HG02852 (cell line): ENCODE results near the gene DNHD1.

Source experiments
- ATAC-seq: cut with Tn5 transposase; IDR thresholded peaks from one replicate; pipeline ENCODE4 v1.9.1; 2021; ENCODE audit warnings: mild to moderate bottlenecking, moderate library complexity; ENCODE audit not compliant: unreplicated experiment

The DNHD1 gene

DNA sequence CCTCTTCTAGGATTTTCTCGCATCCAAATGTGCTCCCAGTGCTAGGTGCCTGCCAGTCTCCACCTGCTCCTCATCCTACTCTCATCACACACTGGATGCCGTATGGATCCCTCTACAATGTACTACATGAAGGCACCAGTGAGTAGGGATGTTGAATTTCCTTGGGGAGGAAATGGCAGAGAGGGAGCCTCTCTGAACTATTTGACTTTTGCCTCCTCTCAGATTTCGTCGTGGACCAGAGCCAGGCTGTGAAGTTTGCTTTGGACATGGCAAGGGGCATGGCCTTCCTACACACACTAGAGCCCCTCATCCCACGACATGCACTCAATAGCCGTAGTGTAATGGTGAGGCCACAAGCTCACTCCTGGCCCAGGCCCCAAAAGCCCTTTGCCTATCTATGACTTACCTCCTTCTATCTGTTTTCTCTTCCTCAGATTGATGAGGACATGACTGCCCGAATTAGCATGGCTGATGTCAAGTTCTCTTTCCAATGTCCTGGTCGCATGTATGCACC, 112.5 kb downstream of the DNHD1 start:
- no peak for ATAC-seq

DNA sequence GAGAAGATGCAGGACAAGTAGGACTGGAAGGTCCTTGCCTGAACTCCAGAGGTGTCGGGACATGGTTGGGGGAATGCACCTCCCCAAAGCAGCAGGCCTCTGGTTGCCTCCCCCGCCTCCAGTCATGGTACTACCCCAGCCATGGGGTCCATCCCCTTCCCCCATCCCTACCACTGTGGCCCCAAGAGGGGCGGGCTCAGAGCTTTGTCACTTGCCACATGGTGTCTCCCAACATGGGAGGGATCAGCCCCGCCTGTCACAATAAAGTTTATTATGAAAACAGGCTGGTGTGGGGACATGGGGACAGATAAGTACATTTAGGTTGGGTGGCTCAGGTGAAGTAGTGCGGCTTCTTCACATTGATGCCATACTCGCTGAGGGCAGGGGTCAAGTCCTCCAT, 113.5 kb downstream of the DNHD1 start:
- ATAC-seq, result no peak

DNA sequence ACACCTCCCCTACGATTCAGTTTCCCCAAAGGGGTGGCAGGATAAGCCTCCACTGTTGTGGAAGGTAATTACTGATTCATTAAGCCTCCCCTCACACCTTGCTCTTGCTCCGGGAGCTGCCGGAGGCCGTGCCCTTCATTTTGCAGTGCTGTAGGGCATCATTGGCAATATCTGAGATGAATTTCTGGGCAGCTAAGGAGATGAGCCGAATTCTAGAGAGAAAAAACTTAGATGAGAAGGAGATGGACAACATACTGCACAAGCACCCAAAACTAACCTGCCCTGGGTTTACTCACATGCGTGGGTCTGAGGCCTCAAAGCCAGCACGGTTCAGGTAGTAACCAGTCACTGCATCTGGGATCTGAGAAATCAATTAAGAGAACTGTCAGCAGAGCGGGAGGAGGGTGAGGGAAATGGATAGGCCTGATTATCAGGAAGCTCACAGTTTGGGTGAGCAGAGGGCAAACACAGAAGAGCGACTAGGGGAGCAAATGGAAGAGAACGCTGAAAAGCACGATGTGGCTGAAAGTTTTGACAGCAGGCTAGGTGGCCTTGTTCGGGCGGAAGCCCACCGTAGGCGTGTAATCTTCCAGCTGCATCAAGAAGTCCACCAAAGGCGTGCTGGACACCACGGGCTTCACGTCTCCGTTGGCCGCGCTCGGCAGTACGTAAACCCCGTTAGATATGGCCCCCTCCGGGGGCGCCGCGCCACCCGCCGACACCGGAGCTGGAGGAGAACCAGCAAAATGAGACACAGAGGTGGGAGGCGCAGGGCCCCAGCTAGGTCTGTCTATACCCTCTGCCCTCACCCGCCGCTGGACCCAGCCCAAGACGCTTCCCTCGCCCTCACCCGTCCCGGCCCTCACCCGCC, 114.2 kb downstream of the DNHD1 start:
- ATAC-seq, result no peak

DNA sequence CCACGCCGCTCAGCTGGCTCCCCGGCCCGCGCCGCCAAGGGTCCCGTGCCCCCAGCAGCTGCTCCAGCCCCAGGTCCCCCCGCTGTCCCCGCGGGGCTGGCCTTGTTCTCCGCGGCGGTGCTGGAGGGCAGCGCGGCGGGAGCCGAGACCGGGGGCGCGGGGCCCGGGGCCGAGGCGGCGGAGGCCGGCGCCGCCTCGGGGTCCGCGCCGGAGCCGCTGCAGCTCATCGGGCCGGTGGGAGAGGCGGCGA, 114.8 kb downstream of the DNHD1 start:
- ATAC-seq, result peak; percentile 10

DNA sequence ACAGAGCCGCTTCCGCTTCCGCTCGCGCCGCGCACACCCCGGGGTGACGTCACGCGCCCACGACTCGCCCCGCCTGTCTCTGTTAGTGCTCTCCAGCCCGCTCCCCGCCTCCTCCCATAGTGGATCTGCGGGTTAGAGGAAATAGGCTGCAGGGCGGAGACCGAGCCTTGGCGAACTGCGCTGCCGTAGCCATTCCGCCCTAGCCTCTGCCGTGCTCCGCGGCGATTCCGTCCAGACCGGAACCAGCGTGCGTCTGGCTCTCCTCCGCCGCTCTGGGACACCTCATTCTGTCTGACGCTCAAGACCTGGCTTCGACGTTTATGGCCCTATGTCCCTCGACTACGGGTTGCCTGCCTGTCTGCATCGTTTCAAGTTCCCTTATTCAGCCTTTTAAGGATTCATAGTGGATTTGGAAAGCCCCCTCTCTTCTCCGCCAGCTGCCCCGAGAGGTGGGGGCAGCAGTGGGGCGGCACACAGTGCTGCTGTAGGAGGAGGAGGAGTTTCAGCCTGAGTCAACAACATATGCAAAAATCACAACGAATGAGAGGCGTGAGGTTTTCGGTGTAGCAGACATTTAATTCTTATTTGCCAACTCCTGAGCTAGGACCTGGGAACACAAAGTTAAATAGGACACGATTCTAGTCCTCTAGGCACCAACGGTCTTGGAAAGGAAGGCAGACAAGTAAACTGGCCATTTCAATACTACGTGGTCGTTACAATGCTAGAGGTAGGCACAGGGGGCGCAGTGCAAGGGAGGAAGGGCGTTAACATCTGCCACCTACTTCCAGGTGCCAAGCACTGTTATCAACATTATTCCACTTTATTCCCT, 115.3 kb downstream of the DNHD1 start, which contains the start of gene TAF10:
Gene TAF10 (minus strand): TSS at position 4 of the 829 bp plus-strand sequence. CDS start 27 bp downstream, outside the sequence.
- peak; percentile 88 for ATAC-seq

DNA sequence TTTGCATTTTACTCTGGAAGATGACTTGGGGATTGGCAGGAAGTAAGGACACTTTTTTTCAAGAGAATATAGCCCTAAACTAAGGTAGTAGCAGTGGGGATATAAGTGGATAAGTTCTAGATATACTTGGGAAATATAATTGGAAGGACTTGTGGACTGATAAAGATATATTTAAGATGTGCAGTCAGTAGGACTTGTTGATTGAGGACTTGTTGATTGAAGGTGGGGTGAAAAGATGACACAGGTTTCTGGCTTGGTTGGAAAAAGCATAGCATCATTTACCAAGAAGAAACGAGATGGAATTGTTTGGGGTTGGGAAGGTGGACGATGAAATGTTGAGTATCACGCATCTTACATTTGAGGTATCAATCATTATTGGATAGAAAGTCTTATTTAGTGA, 116.4 kb downstream of the DNHD1 start:
- no peak for ATAC-seq

DNA sequence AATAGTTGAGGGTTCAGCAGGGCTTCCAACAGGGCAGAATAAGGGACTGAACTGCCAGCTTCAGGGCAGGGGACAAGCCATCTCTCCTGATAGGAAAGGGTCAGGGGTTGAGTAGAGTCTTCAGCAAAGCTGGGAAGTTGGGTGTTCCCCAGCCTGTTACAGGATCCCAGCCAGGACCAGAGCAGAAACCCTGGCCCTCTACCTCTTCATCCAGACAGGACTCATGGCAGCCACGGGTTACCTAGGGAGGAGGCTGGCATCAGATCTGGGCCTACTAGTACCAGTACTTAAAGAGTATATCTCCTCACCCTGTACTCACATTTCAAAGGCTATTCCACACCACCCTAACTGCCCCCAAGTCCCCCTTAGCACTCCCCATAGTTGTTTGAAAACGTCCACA, 117.4 kb downstream of the DNHD1 start:
- no peak for ATAC-seq

DNA sequence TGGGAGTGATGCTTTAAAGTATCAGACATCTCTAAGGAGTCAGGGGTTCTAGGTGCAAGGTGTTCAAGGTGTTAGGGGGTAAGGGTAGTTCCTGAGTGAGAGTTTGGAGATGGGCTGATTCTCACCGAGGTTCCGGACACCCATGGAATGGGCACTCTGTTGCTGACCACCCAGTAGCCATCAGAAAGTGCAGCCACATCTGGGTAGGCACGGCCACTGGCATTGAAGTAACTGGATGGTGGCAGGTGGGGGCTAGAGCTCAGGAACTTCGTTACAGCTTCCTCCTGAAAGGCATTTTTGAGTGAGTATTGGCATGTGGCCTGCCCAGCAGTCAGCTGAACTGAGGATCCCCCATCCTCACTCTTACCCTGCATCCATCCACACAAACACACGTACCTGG, 118.0 kb downstream of the DNHD1 start:
- no peak for ATAC-seq

DNA sequence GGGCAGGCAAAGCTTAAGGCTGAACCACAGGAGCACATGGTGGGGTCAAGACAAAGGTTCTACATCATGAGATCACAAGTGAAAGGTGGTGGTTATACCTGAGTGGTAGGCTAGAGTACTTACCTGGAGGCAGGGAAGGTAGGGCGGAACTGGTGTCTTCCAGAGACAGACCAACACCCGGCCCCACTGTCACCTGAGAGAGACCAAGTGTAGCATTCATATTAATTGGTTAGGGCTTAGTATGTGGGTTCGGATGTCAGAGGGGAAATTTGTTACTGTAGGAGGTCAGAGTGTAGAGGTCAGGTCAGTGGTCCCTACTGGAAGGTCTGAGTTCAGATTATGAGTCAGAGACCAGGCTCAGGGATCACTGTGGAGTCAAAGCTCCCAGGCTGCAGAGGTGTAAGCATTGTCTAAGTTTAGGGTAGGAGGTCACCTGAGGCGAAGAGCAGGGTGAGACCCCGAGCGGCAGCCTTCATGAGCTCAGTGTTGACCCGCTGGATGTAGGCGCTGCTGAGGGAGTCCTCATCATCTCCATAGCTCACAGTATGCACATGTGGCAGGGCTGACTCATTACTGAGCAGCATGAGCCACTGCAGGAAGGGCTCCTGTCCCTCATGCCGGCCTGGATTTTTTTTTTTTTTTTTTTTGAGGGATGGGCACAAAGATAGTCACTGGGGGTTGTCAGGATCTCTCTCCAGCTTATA, 119.0 kb downstream of the DNHD1 start:
- ATAC-seq, result no peak

DNA sequence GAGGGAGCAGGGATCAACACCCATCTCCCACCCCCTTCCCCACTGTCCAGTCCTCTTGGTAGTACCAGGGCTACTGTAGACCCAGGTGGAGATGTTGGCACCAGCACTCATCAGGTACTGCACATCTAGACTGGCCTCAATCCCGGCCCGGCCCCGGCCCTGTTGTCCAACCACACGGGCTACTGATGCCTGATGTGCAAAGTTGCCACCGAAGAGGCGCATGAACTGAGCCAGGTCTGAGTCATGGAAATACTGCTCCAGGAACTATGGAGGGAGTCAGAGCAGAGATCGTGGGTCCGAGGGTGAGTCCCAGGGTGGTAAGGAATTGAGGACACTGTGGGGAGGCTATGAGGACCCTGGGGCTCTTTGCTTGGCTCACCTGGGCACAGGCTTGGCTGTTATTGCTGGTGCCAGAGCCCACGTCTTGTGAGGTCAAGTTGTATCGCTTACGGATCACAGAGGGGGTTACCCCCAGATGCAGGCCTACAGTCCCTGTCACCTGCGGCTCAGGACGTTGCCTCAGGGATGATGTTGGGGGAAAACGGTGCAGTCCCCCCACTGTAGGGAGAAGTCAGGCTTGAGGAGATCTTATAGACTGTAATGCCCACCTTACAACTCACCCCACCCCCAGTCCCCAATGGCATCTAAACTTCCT, 119.6 kb downstream of the DNHD1 start:
- ATAC-seq, result no peak

DNA sequence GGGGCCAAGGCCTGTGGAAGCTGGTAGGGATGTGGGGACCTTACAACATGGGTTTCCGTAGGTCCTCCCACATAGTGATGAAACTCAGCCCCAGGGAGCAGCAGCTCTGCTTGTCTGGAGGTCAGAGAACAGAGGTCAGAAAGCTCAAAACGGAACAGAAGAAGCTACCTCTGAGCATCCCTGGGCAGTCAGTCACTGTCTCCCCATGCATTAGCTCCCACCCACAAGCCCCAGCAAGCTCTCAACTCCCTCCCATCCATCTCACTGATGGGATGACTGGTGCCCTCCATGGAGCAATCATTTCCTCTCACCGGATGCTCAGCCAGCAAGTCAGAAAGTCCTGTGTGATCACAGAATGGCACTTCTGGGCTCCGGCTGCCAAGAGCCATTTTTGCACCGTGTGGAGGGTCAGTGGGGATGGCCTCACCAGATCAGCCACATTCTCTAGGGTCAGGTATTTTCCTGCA, 120.3 kb downstream of the DNHD1 start:
- ATAC-seq, result no peak

DNA sequence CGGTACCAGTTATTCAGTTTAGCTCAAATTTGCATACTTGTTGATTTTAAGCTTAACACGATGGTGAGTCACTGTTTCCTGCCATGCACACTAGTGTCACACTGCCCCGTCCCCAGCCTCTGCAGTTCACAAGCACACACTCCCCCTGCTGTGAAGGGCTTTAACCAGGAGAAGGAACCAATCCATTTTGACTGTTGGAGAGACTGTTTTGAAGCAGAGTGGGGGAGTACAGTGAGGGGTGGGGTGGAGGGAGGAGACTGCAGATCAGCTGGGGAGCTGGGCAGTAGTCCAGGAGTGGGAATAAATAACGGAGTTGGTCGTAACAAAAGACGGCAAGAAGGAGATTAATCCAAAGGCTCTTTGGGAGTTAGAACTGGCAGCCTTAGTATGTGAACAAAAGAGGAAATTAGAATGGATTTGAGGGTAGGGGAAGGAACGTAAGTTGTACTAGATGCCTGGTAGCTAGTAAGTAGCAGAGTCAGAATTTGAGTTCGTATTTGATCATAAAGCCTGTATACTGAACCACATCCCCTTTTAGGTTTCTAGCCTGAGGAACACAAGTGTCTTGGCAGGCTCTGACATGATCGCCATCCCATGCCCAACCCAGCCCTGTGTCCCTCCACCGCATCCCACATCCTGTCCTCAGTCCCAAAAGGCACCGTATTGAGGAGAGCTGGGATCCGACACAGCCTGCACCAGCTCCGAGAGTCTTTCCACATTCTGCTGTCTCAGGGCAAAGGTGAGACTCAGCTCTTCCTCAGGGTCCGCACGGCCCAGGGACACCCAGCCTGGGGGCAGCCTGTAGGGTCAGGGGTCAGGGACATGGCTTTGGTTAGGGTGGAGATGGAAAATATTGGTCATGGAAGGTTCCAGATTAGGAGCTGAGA, 121.3 kb downstream of the DNHD1 start:
- peak; percentile 24 for ATAC-seq

DNA sequence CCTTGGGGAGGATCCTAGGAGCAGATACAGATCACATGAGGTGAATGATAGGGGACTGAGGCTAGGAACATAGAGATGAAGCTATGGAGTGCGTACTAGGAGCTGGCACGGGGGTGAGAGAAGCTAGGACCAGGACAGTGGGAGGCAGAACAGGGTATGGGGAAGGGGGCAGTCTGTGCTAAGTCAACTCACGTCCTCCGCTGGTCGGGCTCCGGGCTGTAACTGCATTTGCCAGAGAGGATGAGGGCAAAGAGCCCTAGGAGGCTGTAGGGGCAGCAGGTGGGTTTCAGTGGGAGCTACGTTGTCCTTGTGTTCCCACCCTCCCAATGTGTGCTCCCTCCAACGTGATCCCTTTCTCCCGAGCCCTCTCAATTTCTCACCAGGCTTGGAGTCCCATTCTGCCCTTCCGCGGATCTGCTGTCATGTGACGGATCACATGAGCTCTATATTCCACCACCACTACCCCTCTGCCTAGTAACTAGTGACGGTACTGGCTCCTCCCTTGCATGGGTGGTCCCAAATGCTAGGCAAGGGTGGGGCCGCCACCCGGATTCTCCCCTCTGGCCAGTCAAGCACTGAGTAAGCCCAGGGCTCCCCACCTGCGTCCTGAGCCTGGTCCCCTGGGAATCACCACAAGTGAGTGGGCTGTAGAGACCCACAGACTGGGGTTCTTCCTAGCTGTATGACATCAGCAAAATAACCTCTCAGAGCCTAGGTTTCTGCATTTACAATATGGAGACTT, 122.1 kb downstream of the DNHD1 start, which contains the start of gene TPP1:
Gene TPP1 (minus strand): TSS at position 419 of the 742 bp plus-strand sequence. CDS start 22 bp downstream, at position 397.
- ATAC-seq, result peak; percentile 98

DNA sequence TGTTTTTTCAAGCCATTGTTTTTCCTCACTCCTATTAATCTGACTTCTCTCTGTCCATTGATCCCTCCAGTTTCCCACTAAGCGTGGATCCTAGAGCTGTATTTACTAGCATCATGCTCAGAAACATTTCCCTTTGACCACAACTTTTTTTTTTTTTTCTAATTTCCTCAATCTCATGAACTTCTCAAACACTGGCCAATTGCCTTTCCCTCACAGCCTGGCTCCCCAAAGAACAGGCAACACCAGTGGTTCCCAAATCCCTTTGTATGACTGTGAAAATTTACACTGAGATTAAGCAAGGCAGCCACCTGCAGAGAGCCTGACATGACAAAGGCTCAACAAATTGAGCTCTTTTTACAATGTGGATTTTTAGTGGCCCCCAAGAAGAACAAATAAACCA, 123.6 kb downstream of the DNHD1 start:
- ATAC-seq, result no peak
